SJSA1 (cell line): ENCODE results near the gene SHFL. TPM values are rescaled to one million over a fixed set of nuclear protein-coding genes. Genes with fewer than 3 reads are reported as not detected.

Experiments used
- DNase-seq, 2 experiments: peaks; one replicate each; pipeline ENCODE4 v3.0.0-alpha.2; 2015 to 2020; ENCODE audit warnings: low spot score in 2 of 2, low read depth in 1 of 2
- H3K27ac ChIP-seq: fragments of 250-450 bp; sonication (Bioruptor Pico); 2 replicates; pipeline ENCODE4 v1.5.1; 2020; ENCODE audit warnings: mild to moderate bottlenecking, moderate library complexity
- H3K27me3 ChIP-seq: fragments of 250-450 bp; sonication (Bioruptor Pico); replicated peaks from 2 replicates; pipeline ENCODE4 v1.5.1; 2020; ENCODE audit warnings: mild to moderate bottlenecking, moderate library complexity
- H3K36me3 ChIP-seq: fragments of 250-450 bp; sonication (Bioruptor Pico); 2 replicates; pipeline ENCODE4 v1.5.1; 2020; ENCODE audit warnings: mild to moderate bottlenecking
- H3K4me1 ChIP-seq: fragments of 250-450 bp; sonication (Bioruptor Pico); replicated peaks from 2 replicates; pipeline ENCODE4 v1.6.1; 2021; ENCODE audit warnings: mild to moderate bottlenecking
- H3K4me3 ChIP-seq: fragments of 250-450 bp; sonication (Bioruptor Pico); 2 replicates; pipeline ENCODE4 v1.5.1; 2020; ENCODE audit warnings: mild to moderate bottlenecking
- H3K9me3 ChIP-seq: fragments of 250-450 bp; sonication (Bioruptor Pico); replicated peaks from 2 replicates; pipeline ENCODE4 v1.5.1; 2020; ENCODE audit warnings: mild to moderate bottlenecking
- total RNA-seq: library from RNA; depleted of rRNA; stranded (reverse); fragments of >200 nt; shearing (Covaris generic); gene quantifications from 2 replicates; pipeline ENCODE4 v1.2.3, GENCODE V29; 2014

Gene SHFL
- total RNA-seq, 1 experiment from 2014 or later, result 14.5 TPM

GRCh38 chr19:10091895-10092641 is 6.0 kb downstream of the SHFL start:
- no peaks in the 10 kb centered on the region for H3K27me3 ChIP-seq
- H3K9me3 ChIP-seq, result 0 out of 2 replicates have a peak, but pooled peaks cover 5% of the 10 kb centered on the region
- no peak overlapping the region for H3K4me3 ChIP-seq
- H3K27ac ChIP-seq, result no peak overlapping the region
- peaks cover 14% of the 10 kb centered on the region for H3K4me1 ChIP-seq
- no peak for DNase-seq
- H3K36me3 ChIP-seq, result peaks cover 4% of the 10 kb centered on the region; the same call in 1 of the 2 replicates

DNA sequence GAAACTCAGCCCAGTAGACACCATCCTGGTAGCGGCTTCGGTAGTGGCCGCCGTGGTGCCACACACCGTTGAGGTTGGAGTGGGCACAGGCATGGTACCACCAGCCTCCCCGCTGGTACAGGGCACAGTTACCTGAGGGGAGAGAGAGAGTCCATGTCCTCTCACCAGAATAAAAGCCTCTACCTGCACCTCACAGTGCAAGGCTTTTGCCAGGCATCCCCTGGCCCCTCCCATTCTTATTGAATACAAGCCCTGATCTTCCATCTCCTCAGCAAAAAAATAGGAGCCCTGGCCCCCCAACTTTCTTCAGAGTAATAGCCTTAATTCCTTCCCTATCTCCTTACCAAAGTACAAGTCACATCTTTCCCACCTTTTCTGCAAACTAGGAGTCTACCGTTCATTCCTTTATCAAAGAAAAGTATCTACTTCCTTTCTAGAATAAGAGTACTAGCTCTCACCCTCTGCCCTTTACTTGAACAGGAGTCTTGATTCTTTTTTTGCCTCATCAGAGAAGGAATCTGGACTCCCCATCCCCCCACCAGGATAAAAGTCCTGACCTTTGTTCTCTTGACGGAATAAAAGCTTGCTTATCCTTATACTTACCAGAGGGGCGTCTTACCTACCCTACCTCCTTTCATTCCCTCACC is 6.7 kb downstream of the SHFL start:
- H3K9me3 ChIP-seq, result 0 out of 2 replicates have a peak, but pooled peaks cover 5% of the 10 kb centered on the region
- no peak for DNase-seq
- H3K4me1 ChIP-seq, result peaks cover 13% of the 10 kb centered on the region
- no peak overlapping the region for H3K27ac ChIP-seq
- H3K36me3 ChIP-seq, result peaks cover 3% of the 10 kb centered on the region; the same call in 1 of the 2 replicates
- H3K4me3 ChIP-seq, result no peak overlapping the region
- H3K27me3 ChIP-seq, result no peaks in the 10 kb centered on the region

- H3K4me1 ChIP-seq, result peaks cover 13% of the 10 kb centered on the region
- H3K36me3 ChIP-seq, result peaks cover 3% of the 10 kb centered on the region; the same call in 1 of the 2 replicates
- no peak for DNase-seq
- no peak overlapping the region for H3K27ac ChIP-seq
- no peaks in the 10 kb centered on the region for H3K27me3 ChIP-seq
- H3K9me3 ChIP-seq, result 0 out of 2 replicates have a peak, but pooled peaks cover 5% of the 10 kb centered on the region
- no peak overlapping the region for H3K4me3 ChIP-seq
These were observed 7.4 kb downstream of the SHFL start for GRCh38 chr19:10093295-10094186.

- no peaks in the 10 kb centered on the region for H3K36me3 ChIP-seq
- no peak overlapping the region for H3K27ac ChIP-seq
- DNase-seq, result no peak
These were observed 9.5 kb downstream of the SHFL start for GRCh38 chr19:10095622-10095947.

DNA sequence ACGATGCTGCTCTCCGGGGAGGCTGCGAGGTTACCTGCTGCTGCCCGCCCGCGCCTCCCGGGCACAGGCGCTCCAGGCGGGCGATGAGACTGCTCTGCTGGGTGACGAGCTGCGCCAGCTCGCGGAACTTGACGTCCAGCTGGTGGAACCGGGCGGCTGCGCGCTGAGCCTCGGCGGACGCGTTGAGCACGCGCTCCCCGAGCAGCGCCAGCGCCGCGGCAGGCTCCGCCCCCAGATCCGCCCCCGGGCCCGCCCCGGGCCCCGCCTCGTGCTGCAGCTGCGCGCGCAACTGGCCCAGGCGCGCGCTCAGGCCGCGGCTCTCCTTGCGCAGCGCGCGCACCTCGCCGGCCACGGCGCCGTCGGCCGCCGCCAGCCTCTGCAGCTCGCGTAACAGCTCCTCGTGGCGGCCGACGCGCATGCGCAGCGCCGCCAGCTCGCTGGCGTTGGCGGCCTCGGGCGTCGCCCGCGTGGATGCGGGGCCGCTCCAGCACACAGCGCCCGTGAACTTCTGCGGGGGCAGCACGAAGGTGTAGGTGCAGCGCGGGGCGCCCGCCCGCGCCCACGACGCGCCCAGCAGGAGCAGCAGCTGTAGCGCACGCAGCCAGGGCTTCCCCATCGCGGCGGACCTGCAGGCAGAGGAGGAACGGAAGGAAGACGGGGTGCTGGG is 10.0 kb downstream of the SHFL start:
- peak overlapping the region; percentile 36 for H3K4me3 ChIP-seq
- 0 out of 2 replicates have a peak, but pooled peaks cover 5% of the 10 kb centered on the region for H3K9me3 ChIP-seq
- H3K27me3 ChIP-seq, result no peaks in the 10 kb centered on the region
- DNase-seq, result peak; percentile 72 to 90
- no peak overlapping the region for H3K27ac ChIP-seq
- H3K4me1 ChIP-seq, result peaks cover 13% of the 10 kb centered on the region
- no peaks in the 10 kb centered on the region for H3K36me3 ChIP-seq

More at GRCh38 chr19:10095622-10095947, 9.5 kb downstream of the SHFL start:
- no peaks in the 10 kb centered on the region for H3K27me3 ChIP-seq
- peaks cover 13% of the 10 kb centered on the region for H3K4me1 ChIP-seq
- no peak overlapping the region for H3K4me3 ChIP-seq
- 0 out of 2 replicates have a peak, but pooled peaks cover 5% of the 10 kb centered on the region for H3K9me3 ChIP-seq

GRCh38 chr19:10096615-10096963 is 10.5 kb downstream of the SHFL start:
- Histone ChIP-seq H3K9me3 (0 out of 2 replicates have a peak, but pooled peaks cover 5% of the 10 kb centered on the region), H3K36me3 (no peaks in the 10 kb centered on the region), H3K4me1 (peaks cover 13% of the 10 kb centered on the region), H3K27me3 (no peaks in the 10 kb centered on the region), H3K27ac (no peak overlapping the region), H3K4me3 (peak overlapping the region; percentile 36)
- DNase-seq, result no peak

DNA sequence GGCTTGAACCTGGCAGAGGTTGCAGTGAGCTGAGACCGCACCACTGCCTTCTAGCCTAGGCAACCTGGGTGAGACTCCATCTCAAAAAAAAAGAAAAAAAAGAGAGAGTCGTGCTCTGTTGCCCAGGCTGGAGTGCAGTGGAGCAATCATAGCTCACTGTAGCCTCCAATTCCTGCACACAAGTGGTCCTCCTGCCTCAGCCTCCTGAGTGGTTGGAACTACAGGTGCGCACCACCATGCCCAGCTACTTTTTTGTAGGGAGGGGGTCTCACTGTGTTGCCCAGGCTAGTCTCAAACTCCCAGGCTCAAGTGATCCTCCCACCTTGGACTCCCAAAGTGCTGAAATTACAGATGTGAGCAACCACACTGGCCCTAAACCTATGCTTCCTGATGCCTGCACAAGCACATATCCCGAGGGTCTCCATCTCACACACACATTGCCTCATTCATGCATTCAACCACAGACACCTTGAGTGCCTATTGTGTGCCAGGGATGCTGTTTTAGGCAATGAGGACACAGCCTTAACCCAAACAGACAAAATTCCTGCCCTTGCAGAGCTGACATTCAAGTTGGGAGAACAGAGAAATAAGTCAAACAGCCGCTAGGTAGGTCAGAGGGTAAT is 14.2 kb downstream of the SHFL start:
- Histone ChIP-seq H3K4me3 (no peak overlapping the region), H3K9me3 (0 out of 2 replicates have a peak, but pooled peaks cover 5% of the 10 kb centered on the region), H3K36me3 (no peaks in the 10 kb centered on the region), H3K4me1 (peaks cover 13% of the 10 kb centered on the region), H3K27ac (no peak overlapping the region), H3K27me3 (no peaks in the 10 kb centered on the region)
- DNase-seq, result no peak

DNA sequence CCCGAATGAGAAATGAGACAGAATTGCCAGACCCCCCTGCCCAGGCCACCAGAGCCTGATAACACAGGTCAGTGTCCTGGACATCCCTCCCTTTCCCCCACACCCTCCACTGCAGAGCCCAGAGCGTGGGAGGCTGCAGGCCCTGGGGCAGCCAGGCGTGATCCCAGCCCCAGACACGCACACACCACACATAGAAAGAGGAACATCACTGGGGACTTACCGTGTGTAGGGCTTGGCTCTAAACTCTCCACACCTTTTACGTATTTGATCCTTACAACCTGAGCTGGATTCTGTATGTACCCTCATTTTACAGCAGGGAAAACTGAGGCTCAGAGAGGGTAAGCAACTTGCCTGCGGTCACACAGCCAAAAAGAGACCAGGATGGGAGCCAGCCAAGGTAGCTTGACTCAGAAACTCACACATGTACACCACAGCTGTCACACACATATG is 16.7 kb downstream of the SHFL start:
- Histone ChIP-seq H3K4me3 (no peak overlapping the region), H3K27me3 (no peaks in the 10 kb centered on the region), H3K27ac (no peak overlapping the region), H3K4me1 (peaks cover 11% of the 10 kb centered on the region), H3K36me3 (peaks cover 14% of the 10 kb centered on the region), H3K9me3 (no peaks in the 10 kb centered on the region)
- no peak for DNase-seq

GRCh38 chr19:10104130-10104513 is 18.0 kb downstream of the SHFL start:
- Histone ChIP-seq H3K27ac (no peak overlapping the region), H3K36me3 (peaks cover 27% of the 10 kb centered on the region), H3K27me3 (no peaks in the 10 kb centered on the region), H3K9me3 (no peaks in the 10 kb centered on the region), H3K4me1 (peaks cover 11% of the 10 kb centered on the region), H3K4me3 (no peak overlapping the region)
- no peak for DNase-seq

GRCh38 chr19:10104665-10105508 is 18.8 kb downstream of the SHFL start:
- H3K4me1 ChIP-seq, result peaks cover 11% of the 10 kb centered on the region
- H3K27ac ChIP-seq, result no peak overlapping the region
- no peak overlapping the region for H3K4me3 ChIP-seq
- H3K36me3 ChIP-seq, result peaks cover 34% of the 10 kb centered on the region
- no peaks in the 10 kb centered on the region for H3K9me3 ChIP-seq
- H3K27me3 ChIP-seq, result no peaks in the 10 kb centered on the region
- DNase-seq, result no peak

DNA sequence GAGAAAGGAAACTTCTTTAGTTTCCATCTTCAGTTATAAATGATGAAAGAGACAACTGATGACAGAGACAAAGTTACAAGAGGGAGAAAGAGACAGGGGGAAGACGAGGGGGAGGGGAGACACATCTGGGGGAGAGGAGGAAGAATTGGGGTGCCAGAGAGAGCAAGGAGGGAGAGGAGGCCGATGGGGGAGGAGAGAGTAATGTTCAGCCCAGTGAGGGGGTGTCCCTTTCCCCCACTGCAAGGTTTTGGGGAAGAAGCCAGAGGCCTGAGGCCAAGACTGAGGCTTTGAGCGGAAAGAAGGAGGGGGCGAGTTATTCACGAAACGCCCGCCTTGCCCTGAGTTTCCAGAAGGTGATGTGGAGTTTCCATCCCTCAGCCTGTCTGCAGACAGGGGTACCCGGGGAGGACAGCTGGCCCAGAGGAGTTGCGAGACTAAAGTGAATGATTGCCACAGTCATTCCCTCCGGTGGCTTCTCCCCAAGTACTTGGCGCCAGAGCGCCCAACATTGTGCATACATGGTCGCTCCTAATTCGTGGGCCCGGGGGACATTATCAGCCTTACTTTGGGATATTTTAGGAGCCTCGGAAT is 19.5 kb downstream of the SHFL start:
- peak overlapping the region; percentile 87 for H3K4me3 ChIP-seq

More for the DNA sequence above, 19.5 kb downstream of the SHFL start:
- H3K27ac ChIP-seq, result no peak overlapping the region
- H3K4me1 ChIP-seq, result peaks cover 11% of the 10 kb centered on the region
- no peaks in the 10 kb centered on the region for H3K9me3 ChIP-seq
- H3K36me3 ChIP-seq, result peaks cover 42% of the 10 kb centered on the region
- no peak for DNase-seq
- no peaks in the 10 kb centered on the region for H3K27me3 ChIP-seq
